HG03135 (cell line): ENCODE results near the gene DOCK10.

ENCODE experiments used
- ATAC-seq: cut with Tn5 transposase; IDR thresholded peaks from one replicate; pipeline ENCODE4 v1.9.1; 2021; ENCODE audit warnings: mild to moderate bottlenecking, moderate library complexity; ENCODE audit not compliant: unreplicated experiment

DOCK10 gene

GRCh38 chr2:224736227-224736626, 306.0 kb downstream of the DOCK10 start:
- ATAC-seq: no peak

DNA sequence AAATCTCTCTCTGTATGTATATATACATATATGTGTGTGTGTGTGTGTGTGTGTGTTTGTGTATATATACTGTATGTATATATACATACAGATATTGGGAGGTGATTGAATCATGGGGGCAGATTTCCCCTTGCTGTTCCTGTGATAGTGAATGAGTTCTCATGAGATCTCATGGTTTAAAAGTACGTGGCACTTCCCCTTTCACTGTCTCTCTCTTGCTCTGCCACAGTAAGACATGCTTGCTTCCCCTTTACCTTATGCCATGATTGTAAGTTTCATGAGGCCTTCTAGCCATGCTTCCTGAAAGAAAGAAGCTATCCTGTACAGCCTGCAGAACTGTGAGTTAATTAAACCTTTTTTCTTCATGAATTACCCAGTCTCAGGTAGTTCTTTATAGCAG, 307.3 kb downstream of the DOCK10 start:
- ATAC-seq: no peak

GRCh38 chr2:224731665-224732064, 310.6 kb downstream of the DOCK10 start:
- ATAC-seq: no peak

- no peak for ATAC-seq
Measured at GRCh38 chr2:224729435-224729834, 312.8 kb downstream of the DOCK10 start.

DNA sequence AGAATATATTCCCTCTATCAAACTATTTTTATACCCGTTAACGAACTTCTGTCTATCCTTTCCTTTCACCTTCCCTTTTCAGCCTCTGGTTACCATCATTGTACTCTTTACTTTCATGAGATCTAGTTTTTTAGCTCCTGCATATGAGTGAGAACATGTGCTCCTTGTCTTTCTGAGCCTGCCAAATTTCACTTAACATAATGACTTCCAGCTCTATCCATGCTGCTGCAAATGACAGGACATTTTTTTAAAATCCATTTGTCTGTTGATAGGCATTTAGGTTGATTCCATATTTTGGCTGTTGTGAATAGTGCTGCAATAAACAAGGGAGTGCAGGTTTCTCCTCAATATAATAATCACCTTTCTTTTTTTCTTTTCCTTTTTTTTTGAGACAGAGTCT, 317.9 kb downstream of the DOCK10 start:
- no peak for ATAC-seq

GRCh38 chr2:224723586-224724217, 318.6 kb downstream of the DOCK10 start:
- ATAC-seq: no peak

DNA sequence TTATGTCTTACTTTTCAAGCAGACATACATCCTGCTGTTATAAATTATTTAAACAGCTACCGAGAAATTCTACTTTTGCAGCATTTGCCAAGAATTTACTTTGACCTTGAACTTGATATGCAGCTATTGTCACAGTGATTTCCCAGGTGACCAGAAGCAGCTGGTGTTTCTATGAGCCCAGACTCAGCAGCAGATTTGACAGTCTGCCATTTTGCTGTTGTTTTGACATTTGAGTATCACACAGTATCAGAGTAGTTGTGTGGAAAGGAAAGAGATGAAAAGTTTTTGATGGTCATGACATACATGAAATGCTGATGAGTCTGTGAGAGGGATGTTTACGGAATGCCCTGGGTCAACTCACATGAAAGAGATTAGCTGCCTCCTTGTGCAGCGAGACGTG, 319.5 kb downstream of the DOCK10 start:
- ATAC-seq: no peak

GRCh38 chr2:224722250-224722649, 320.0 kb downstream of the DOCK10 start:
- ATAC-seq: no peak

- ATAC-seq: no peak
Measured at GRCh38 chr2:224716921-224717320, 325.3 kb downstream of the DOCK10 start.

DNA sequence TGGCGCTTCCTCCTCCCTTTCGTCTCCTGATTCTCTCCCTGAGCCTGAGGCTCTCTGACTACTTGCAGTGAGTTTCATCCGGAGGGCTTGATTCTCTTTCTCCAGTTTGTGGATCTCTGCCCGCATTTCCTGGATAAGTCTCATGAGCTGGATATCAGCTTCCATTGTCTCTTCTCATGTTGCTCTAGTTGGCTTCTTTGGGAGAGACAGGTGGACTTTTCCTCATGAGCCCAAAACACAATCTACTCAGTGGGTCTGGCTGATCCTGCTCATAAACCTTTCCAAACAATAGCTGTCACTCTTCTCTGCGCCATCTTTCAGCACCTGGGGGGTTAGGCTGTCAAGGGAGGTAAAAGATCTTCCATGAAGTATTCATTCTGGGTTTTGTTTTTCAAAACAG, 326.1 kb downstream of the DOCK10 start, which contains the start of gene CCDC195:
Gene CCDC195, minus strand, starts transcription at position 165 of the 400 bp plus-strand sequence. Its CDS starts 0 bp downstream, at position 165.
- no peak for ATAC-seq
